H9 (cell line): Measurements from ENCODE around the gene HOXA2. TPM values are rescaled to one million over a fixed set of nuclear protein-coding genes. Genes with fewer than 3 reads are reported as not detected.

ENCODE experiments used
- DNase-seq: peaks from one replicate; pipeline ENCODE4 v3.0.0-alpha.2; 2017
- H2AFZ ChIP-seq: one replicate; pipeline ENCODE4 v1.6.1; 2013; ENCODE audit warnings: mild to moderate bottlenecking, low read length, control low read depth, moderate library complexity
- H2AK5ac ChIP-seq: 2 replicates; pipeline ENCODE4 v1.6.1; 2013; ENCODE audit warnings: low read length, control low read depth, mixed read lengths; ENCODE audit not compliant: insufficient read length
- H2BK120ac ChIP-seq: one replicate; pipeline ENCODE4 v1.6.1; 2013; ENCODE audit warnings: low read depth, mild to moderate bottlenecking, low read length, control low read depth, inconsistent platforms; ENCODE audit not compliant: poor library complexity, severe bottlenecking
- H2BK12ac ChIP-seq: 2 replicates; pipeline ENCODE4 v1.6.1; 2013; ENCODE audit warnings: low read length, control low read depth, mixed read lengths, low read depth; ENCODE audit not compliant: insufficient read length
- H2BK15ac ChIP-seq: 2 replicates; pipeline ENCODE4 v1.6.1; 2013; ENCODE audit warnings: low read depth, low read length, control low read depth
- H2BK20ac ChIP-seq: one replicate; pipeline ENCODE4 v1.6.1; 2013; ENCODE audit warnings: low read depth, mild to moderate bottlenecking, low read length, control low read depth, inconsistent platforms; ENCODE audit not compliant: poor library complexity, severe bottlenecking
- H2BK5ac ChIP-seq: 2 replicates; pipeline ENCODE4 v1.6.1; 2013; ENCODE audit warnings: low read length, control low read depth, mixed read lengths; ENCODE audit not compliant: insufficient read length
- H3K14ac ChIP-seq: 2 replicates; pipeline ENCODE4 v1.6.1; 2013; ENCODE audit warnings: low read length, control low read depth; ENCODE audit not compliant: insufficient read depth
- H3K18ac ChIP-seq: 2 replicates; pipeline ENCODE4 v1.6.1; 2013; ENCODE audit warnings: low read depth, mild to moderate bottlenecking, mixed read lengths, low read length, control low read depth; ENCODE audit not compliant: insufficient read length
- H3K23ac ChIP-seq: 2 replicates; pipeline ENCODE4 v1.6.1; 2013; ENCODE audit warnings: low read length, control low read depth, mixed read lengths, low read depth; ENCODE audit not compliant: insufficient read length
- H3K23me2 ChIP-seq: 2 replicates; pipeline ENCODE4 v1.6.1; 2013; ENCODE audit warnings: low read depth, mild to moderate bottlenecking, mixed read lengths, low read length, control low read depth; ENCODE audit not compliant: insufficient read length, poor library complexity, severe bottlenecking
- H3K27ac ChIP-seq: 2 replicates; pipeline ENCODE4 v1.5.1; 2013; ENCODE audit warnings: low read length, control low read depth, mixed read lengths, low read depth; ENCODE audit not compliant: insufficient read length
- H3K27me3 ChIP-seq: 2 replicates; pipeline ENCODE4 v1.6.1; 2013; ENCODE audit warnings: low read length, control low read depth, inconsistent platforms; ENCODE audit not compliant: insufficient read depth
- H3K4ac ChIP-seq: 2 replicates; pipeline ENCODE4 v1.6.1; 2013; ENCODE audit warnings: low read depth, mild to moderate bottlenecking, control low read depth, inconsistent platforms, low read length, moderate library complexity
- H3K4me1 ChIP-seq: 2 replicates; pipeline ENCODE4 v1.6.1; 2013; ENCODE audit warnings: low read length, control low read depth, inconsistent platforms; ENCODE audit not compliant: insufficient read depth
- H3K4me2 ChIP-seq: 2 replicates; pipeline ENCODE4 v1.6.1; 2013; ENCODE audit warnings: low read length, control low read depth, mixed read lengths; ENCODE audit not compliant: insufficient read length, insufficient read depth
- H3K56ac ChIP-seq: 2 replicates; pipeline ENCODE4 v1.6.1; 2013; ENCODE audit warnings: low read depth, mild to moderate bottlenecking, mixed read lengths, low read length, control low read depth; ENCODE audit not compliant: insufficient read length
- H3K79me1 ChIP-seq: 2 replicates; pipeline ENCODE4 v1.6.1; 2013; ENCODE audit warnings: low read depth, mild to moderate bottlenecking, moderate library complexity, low read length, control low read depth, inconsistent platforms; ENCODE audit not compliant: insufficient read depth, poor library complexity, severe bottlenecking
- H3K79me2 ChIP-seq: 2 replicates; pipeline ENCODE4 v1.6.1; 2013; ENCODE audit warnings: low read length, control low read depth, inconsistent platforms; ENCODE audit not compliant: insufficient read depth
- H3K9ac ChIP-seq: 2 replicates; pipeline ENCODE4 v1.6.1; 2013; ENCODE audit warnings: low read length, control low read depth, mixed read lengths; ENCODE audit not compliant: insufficient read length; ENCODE audit errors: extremely low read depth
- H3K9me3 ChIP-seq: one replicate; pipeline ENCODE4 v1.6.1; 2013; ENCODE audit warnings: low read depth, low read length, inconsistent platforms; ENCODE audit not compliant: control insufficient read depth
- H3T11ph ChIP-seq: one replicate; pipeline ENCODE4 v1.6.1; 2013; ENCODE audit warnings: mild to moderate bottlenecking, low read length, control low read depth, inconsistent platforms
- H4K20me1 ChIP-seq: one replicate; pipeline ENCODE4 v1.6.1; 2013; ENCODE audit not compliant: control insufficient read depth, insufficient read length, insufficient read depth
- H4K5ac ChIP-seq: 2 replicates; pipeline ENCODE4 v1.6.1; 2013; ENCODE audit warnings: low read depth, mild to moderate bottlenecking, mixed read lengths, low read length, control low read depth; ENCODE audit not compliant: insufficient read length
- H4K8ac ChIP-seq: replicated peaks from 2 replicates; pipeline ENCODE4 v1.6.1; 2013; ENCODE audit warnings: low read length, control low read depth, mixed read lengths, low read depth; ENCODE audit not compliant: insufficient read length
- H4K91ac ChIP-seq: 2 replicates; pipeline ENCODE4 v1.6.1; 2013; ENCODE audit warnings: low read depth, mild to moderate bottlenecking, moderate library complexity, mixed read lengths, low read length, control low read depth; ENCODE audit not compliant: insufficient read length
- H3K27ac Mint-ChIP-seq, 3 experiments: 2 replicates in 2 of 3; 3 replicates in 1 of 3; pipeline ENCODE4 v1.8.0; 2020 to 2021; ENCODE audit warnings: mixed read lengths in 3 of 3, mild to moderate bottlenecking in 1 of 3, moderate library complexity in 1 of 3
- H3K27me3 Mint-ChIP-seq: 2 replicates; pipeline ENCODE4 v1.8.0; 2021; ENCODE audit warnings: low read depth, mild to moderate bottlenecking, moderate library complexity, mixed read lengths
- H3K36me3 Mint-ChIP-seq, 3 experiments: 2 replicates in 2 of 3; 3 replicates in 1 of 3; pipeline ENCODE4 v1.8.0; 2020 to 2021; ENCODE audit warnings: low read depth in 3 of 3, mixed read lengths in 3 of 3; ENCODE audit not compliant: insufficient read depth in 1 of 3
- H3K4me1 Mint-ChIP-seq, 2 experiments: 2 replicates each; pipeline ENCODE4 v1.8.0; 2020; ENCODE audit warnings: mixed read lengths in 2 of 2
- H3K4me3 Mint-ChIP-seq, 2 experiments: 2 replicates in 1 of 2; 3 replicates in 1 of 2; pipeline ENCODE4 v1.8.0; 2020 to 2021; ENCODE audit warnings: mild to moderate bottlenecking in 2 of 2, mixed read lengths in 2 of 2, moderate library complexity in 1 of 2
- H3K9me3 Mint-ChIP-seq, 2 experiments: 2 replicates in 1 of 2; 3 replicates in 1 of 2; pipeline ENCODE4 v1.8.0; 2020; ENCODE audit warnings: mild to moderate bottlenecking in 2 of 2, mixed read lengths in 2 of 2, moderate library complexity in 1 of 2
- CTCF ChIP-seq: fragments of 200-600 bp; sonication (generic); conservative IDR thresholded peaks from 3 replicates; pipeline ENCODE4 v1.8.0; 2021; ENCODE audit warnings: antibody characterized with exemption, mild to moderate bottlenecking
- WGBS: extraction: QIAGEN DNeasy Blood & Tissue Kit; methylation state at CpG from one replicate; pipeline ENCODE4 v1.1.7; 2013; ENCODE audit warnings: missing lambda C conversion rate, low lambda C conversion rate, mixed read lengths; ENCODE audit not compliant: insufficient read length; ENCODE audit errors: extremely low coverage; 5-methylcytosine and 5-hydroxymethylcytosine counted together
- total RNA-seq: library from RNA; stranded (reverse); gene quantifications from 2 replicates; pipeline ENCODE4 v1.2.1, GENCODE V29; 2021

The HOXA2 gene
- total RNA-seq, 1 experiment from 2014 or later = not detected

DNA sequence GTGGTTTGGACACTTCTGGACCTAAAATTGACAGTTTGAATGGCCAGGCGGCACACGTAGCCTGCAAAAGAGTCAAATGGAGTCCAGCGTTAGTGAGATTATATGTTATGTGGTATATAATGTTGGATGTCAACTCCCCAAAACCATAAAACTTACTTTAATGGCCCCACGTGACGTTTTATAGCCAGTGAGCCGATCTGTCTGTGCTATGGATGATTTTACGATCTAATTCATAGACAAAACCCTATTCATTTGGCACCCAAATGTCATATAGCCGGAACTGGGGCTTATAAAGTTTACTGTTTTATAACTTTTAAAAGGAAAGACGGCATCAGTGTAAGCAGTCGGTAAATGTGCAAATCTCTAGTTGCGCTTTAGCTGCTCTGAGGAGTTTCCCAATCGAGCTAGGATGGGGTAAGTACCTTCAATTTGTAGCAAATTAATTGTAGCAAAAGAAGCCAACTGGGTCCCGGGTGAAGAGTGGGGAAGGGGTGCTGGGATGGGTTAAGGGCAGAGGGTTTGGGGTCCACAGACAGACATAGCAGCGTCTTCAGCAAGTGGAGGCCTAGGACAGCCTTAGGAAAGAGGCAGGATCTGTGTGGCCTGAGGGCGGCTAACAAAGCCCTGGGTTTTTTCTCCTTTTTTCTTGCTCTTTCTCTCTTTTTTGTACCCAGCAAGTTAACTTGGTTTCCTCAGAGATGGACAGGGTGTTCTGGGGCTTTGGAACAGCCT is 37.8 kb upstream of the HOXA2 start:
- Histone ChIP-seq H2BK15ac (no peak overlapping the region), H4K8ac (no peak overlapping the region), H3K4ac (no peak overlapping the region), H2BK120ac (no peak overlapping the region), H3K18ac (no peak overlapping the region), H4K20me1 (no peaks in the 10 kb centered on the region), H2BK20ac (no peak overlapping the region), H3T11ph (no peak overlapping the region), H2BK12ac (no peak overlapping the region), H3K56ac (no peak overlapping the region), H3K9ac (no peak overlapping the region), H3K79me1 (no peaks in the 10 kb centered on the region), H3K27ac (no peak overlapping the region), H3K4me2 (no peak overlapping the region), H4K91ac (no peak overlapping the region), H3K14ac (no peak overlapping the region), H4K5ac (no peak overlapping the region), H3K9me3 (no peaks in the 10 kb centered on the region), H2AK5ac (no peak overlapping the region), H3K4me1 (no peaks in the 10 kb centered on the region), H2AFZ (no peak overlapping the region), H3K23me2 (peaks cover 10% of the 10 kb centered on the region), H3K79me2 (no peaks in the 10 kb centered on the region), H3K23ac (no peak overlapping the region), H2BK5ac (no peak overlapping the region), H3K27me3 (peaks cover 98% of the 10 kb centered on the region)
- Mint-ChIP-seq H3K4me3 (no peak overlapping the region), H3K27me3 (peaks cover 100% of the 10 kb centered on the region), H3K9me3 (peaks cover 0 to 19% of the 10 kb centered on the region in 2 experiments), H3K36me3 (no peaks in the 10 kb centered on the region; a peak in 1 of 7 replicates), H3K27ac (no peak overlapping the region), H3K4me1 (peaks cover 7 to 16% of the 10 kb centered on the region in 2 experiments)
- TF ChIP-seq CTCF = no peak
- WGBS = no CpG with 5 or more reads among the region's 15 CpGs
- no peak for DNase-seq
